Keratinocyte (primary cell): Measurements from ENCODE around the gene FMN1. TPM values are rescaled to one million over a fixed set of nuclear protein-coding genes. Genes with fewer than 3 reads are reported as not detected.

Experiments used
- DNase-seq: peaks from one replicate; pipeline ENCODE4 v3.0.0-alpha.2; 2011; ENCODE audit warnings: low read depth, missing footprints, low spot score
- FAIRE-seq: peaks from 2 replicates; lab custom pipeline; 2011; peaks lifted over from hg19 to GRCh38; lab: Jason Lieb, UNC
- H2AFZ ChIP-seq: 2 replicates; pipeline ENCODE4 v1.6.0; 2012; ENCODE audit warnings: low read length, control low read depth, inconsistent platforms; ENCODE audit not compliant: control insufficient read depth
- H3K27ac ChIP-seq: 2 replicates; pipeline ENCODE4 v1.5.1; 2011; ENCODE audit warnings: low read length; ENCODE audit not compliant: control insufficient read depth, insufficient read depth
- H3K27me3 ChIP-seq: 3 replicates; pipeline ENCODE4 v1.6.0; 2011; ENCODE audit warnings: low read length; ENCODE audit not compliant: control insufficient read depth, insufficient read depth; ENCODE audit errors: extremely low read depth
- H3K36me3 ChIP-seq, 2 experiments: 2 replicates in 1 of 2; 3 replicates in 1 of 2; pipeline ENCODE4 v1.5.1; 2011; ENCODE audit warnings: low read length in 2 of 2, mild to moderate bottlenecking in 1 of 2; ENCODE audit not compliant: control insufficient read depth in 2 of 2, insufficient read depth in 2 of 2; ENCODE audit errors: extremely low read depth in 1 of 2
- H3K4me1 ChIP-seq: 3 replicates; pipeline ENCODE4 v1.5.1; 2011; ENCODE audit warnings: low read length; ENCODE audit not compliant: control insufficient read depth, insufficient read depth; ENCODE audit errors: extremely low read depth
- H3K4me2 ChIP-seq: 3 replicates; pipeline ENCODE4 v1.6.0; 2011; ENCODE audit warnings: low read depth, low read length; ENCODE audit not compliant: control insufficient read depth, insufficient read depth; ENCODE audit errors: extremely low read depth
- H3K4me3 ChIP-seq, 3 experiments: fragments of 200-600 bp in 1 of 3; sonication (generic) in 1 of 3; 2 replicates in 2 of 3; 3 replicates in 1 of 3; pipeline ENCODE4 v1.5.1; 2011 to 2016; ENCODE audit warnings: low read length in 3 of 3, mild to moderate bottlenecking in 3 of 3, control low read depth in 2 of 3, inconsistent platforms in 1 of 3, low read depth in 1 of 3, mixed read lengths in 1 of 3, mixed run types in 1 of 3, moderate library complexity in 1 of 3; ENCODE audit not compliant: control insufficient read depth in 2 of 3, insufficient read depth in 2 of 3; ENCODE audit errors: extremely low read depth in 1 of 3
- H3K79me2 ChIP-seq: 2 replicates; pipeline ENCODE4 v1.6.0; 2012; ENCODE audit warnings: low read length; ENCODE audit not compliant: control insufficient read depth, insufficient read depth
- H3K9ac ChIP-seq: 3 replicates; pipeline ENCODE4 v1.6.0; 2011; ENCODE audit warnings: low read length; ENCODE audit not compliant: control insufficient read depth, insufficient read depth; ENCODE audit errors: extremely low read depth
- H3K9me1 ChIP-seq: 3 replicates; pipeline ENCODE4 v1.6.0; 2011; ENCODE audit warnings: low read length; ENCODE audit not compliant: control insufficient read depth, insufficient read depth; ENCODE audit errors: extremely low read depth
- H3K9me3 ChIP-seq: 2 replicates; pipeline ENCODE4 v1.5.1; 2012; ENCODE audit warnings: low read depth, low read length; ENCODE audit not compliant: control insufficient read depth
- H4K20me1 ChIP-seq: 3 replicates; pipeline ENCODE4 v1.6.0; 2011; ENCODE audit warnings: low read length; ENCODE audit not compliant: control insufficient read depth, insufficient read depth; ENCODE audit errors: extremely low read depth
- EZH2 ChIP-seq: IDR thresholded peaks from one replicate; pipeline ENCODE4 v1.6.1; 2012; ENCODE audit warnings: inconsistent platforms, mild to moderate bottlenecking, low read length, moderate library complexity
- dilution Hi-C: fragments of 300-500 bp; cut with MboI; formaldehyde crosslinking; loops from one replicate; pipeline ENCODE4 v1.7.0; 2020; ENCODE audit warnings: low sequenced_read_pairs; ENCODE audit not compliant: extremely low pct_ligation_motif_present
- polyA plus RNA-seq, 5 experiments: library from polyadenylated mRNA; depleted of rRNA in 3 of 5; stranded (reverse) in 3 of 5; stranded (forward) in 1 of 5; unstranded in 1 of 5; fragments of >200 nt; gene quantifications; 1 replicate in 1 of 5; 2 replicates in 3 of 5; 3 replicates in 1 of 5; pipeline versions ENCODE4 v1.2.1 to v1.2.3, GENCODE V29; 2011 to 2012; ENCODE audit warnings: missing spikeins in 2 of 5, low read depth in 1 of 5, low replicate concordance in 1 of 5
- TF ChIP-seq, protein P1 (sequence below), 3 experiments: IDR thresholded peaks in 1 of 3; conservative IDR thresholded peaks in 1 of 3; optimal IDR thresholded peaks in 1 of 3; 2 replicates in 2 of 3; 3 replicates in 1 of 3; pipeline versions ENCODE3 to v1.5.1; 2011; ENCODE audit warnings: low read length in 3 of 3, mild to moderate bottlenecking in 3 of 3, moderate library complexity in 2 of 3, control low read depth in 1 of 3, inconsistent platforms in 1 of 3; ENCODE audit not compliant: insufficient read depth in 2 of 3; ENCODE audit errors: extremely low read depth in 1 of 3

The FMN1 gene
- polyA plus RNA-seq, 1 donor (not counting 4 experiments of a cell fraction or from before 2014, with no cell fraction given): 0.71 TPM

DNA sequence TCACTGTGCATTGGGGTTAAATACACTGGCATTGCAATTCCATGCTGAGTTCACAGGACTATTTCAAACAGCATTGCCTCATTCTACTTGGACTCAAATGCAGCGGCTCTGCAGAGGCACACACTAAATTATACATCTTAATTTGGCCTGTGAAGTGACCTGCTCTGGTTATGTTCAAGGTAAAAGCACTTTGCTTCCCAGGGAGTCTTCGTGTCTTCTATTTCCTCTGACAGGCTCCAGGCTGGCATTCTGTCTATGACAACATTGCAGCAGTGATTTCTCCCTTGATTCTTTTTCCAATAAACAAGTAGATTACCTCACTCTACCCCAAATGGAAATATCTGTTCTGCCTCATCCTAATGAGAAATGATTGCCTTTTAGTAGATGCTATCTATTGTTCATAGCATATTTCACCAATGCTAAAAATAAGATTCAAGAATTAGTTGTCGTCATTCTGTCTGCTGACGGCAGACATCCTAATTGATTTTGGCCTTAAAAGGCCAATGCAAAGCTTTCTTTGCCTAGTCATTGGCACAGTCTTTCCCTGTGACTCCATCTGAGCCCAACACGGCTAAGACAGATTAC lies 33.8 kb downstream of the FMN1 start:
- no peaks in the 10 kb centered on the region for H3K27me3 ChIP-seq
- DNase-seq (no peak), FAIRE-seq (no peak)
- no peaks in the 10 kb centered on the region for H4K20me1 ChIP-seq
- no peak overlapping the region for H3K4me3 ChIP-seq
- H2AFZ ChIP-seq: no peak overlapping the region
- no peaks in the 10 kb centered on the region for H3K9me3 ChIP-seq
- TF ChIP-seq EZH2: no peak
- TF ChIP-seq, protein P1, sequence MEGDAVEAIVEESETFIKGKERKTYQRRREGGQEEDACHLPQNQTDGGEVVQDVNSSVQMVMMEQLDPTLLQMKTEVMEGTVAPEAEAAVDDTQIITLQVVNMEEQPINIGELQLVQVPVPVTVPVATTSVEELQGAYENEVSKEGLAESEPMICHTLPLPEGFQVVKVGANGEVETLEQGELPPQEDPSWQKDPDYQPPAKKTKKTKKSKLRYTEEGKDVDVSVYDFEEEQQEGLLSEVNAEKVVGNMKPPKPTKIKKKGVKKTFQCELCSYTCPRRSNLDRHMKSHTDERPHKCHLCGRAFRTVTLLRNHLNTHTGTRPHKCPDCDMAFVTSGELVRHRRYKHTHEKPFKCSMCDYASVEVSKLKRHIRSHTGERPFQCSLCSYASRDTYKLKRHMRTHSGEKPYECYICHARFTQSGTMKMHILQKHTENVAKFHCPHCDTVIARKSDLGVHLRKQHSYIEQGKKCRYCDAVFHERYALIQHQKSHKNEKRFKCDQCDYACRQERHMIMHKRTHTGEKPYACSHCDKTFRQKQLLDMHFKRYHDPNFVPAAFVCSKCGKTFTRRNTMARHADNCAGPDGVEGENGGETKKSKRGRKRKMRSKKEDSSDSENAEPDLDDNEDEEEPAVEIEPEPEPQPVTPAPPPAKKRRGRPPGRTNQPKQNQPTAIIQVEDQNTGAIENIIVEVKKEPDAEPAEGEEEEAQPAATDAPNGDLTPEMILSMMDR (optimal IDR thresholded peaks at IDR 0.05 in 1 of 3, IDR thresholded peaks at IDR 0.05 in 1 of 3, conservative IDR thresholded peaks at IDR 0.05 in 1 of 3; ENCODE audit: extremely low read depth in 1 of 3, insufficient read depth in 2 of 3, low read length in 3 of 3): no peak
- no peaks in the 10 kb centered on the region for H3K9me1 ChIP-seq
- no peaks in the 10 kb centered on the region for H3K79me2 ChIP-seq
- H3K36me3 ChIP-seq: no peaks in the 10 kb centered on the region
- no peak overlapping the region for H3K4me2 ChIP-seq
- no peak overlapping the region for H3K9ac ChIP-seq
- H3K27ac ChIP-seq: no peak overlapping the region
- dilution Hi-C loops: no loop called here
- H3K4me1 ChIP-seq: peaks cover 2% of the 10 kb centered on the region

DNA sequence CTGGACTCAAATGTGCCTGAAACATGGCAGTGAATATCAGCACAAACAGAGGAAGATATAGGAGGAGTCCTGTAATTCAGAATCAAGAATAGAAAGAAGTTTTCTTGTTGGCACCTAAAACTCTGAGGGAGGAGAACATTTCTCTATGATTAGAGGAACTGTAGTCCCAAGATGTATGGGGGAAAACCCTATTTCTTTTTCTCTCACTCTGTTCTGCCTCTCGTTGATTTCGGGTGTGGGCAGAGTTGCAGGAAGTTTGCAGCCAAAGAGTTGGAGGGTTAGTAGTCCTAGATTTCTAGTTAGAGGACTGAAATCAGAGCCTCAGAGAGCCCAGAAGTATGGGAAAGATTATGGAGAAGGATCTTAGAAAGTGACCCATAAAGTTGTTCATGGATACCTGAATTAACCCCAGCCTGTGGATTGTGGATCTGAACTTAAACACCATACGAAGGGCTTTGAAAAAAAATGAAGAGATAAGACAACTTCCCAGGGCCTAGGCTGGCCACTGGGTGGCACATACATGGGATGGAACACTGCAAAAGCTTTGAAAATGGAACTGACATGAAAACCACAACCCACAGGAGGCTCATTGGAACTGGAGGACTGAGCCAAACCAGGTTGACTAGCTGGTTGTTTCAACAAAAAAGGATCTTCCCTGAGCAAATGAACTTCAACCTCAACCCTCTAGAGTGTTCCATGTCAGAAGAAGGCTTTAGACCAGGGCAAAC lies 34.6 kb downstream of the FMN1 start:
- H4K20me1 ChIP-seq: no peaks in the 10 kb centered on the region
- H3K36me3 ChIP-seq: no peaks in the 10 kb centered on the region
- H2AFZ ChIP-seq: no peak overlapping the region
- no peak overlapping the region for H3K9ac ChIP-seq
- no peaks in the 10 kb centered on the region for H3K9me3 ChIP-seq
- H3K27ac ChIP-seq: no peak overlapping the region
- H3K4me1 ChIP-seq: peaks cover 2% of the 10 kb centered on the region
- H3K9me1 ChIP-seq: no peaks in the 10 kb centered on the region
- DNase-seq: no peak
- no peak for FAIRE-seq
- no peaks in the 10 kb centered on the region for H3K27me3 ChIP-seq
- dilution Hi-C loops: no loop called here
- TF ChIP-seq, protein P1 (optimal IDR thresholded peaks at IDR 0.05 in 1 of 3, IDR thresholded peaks at IDR 0.05 in 1 of 3, conservative IDR thresholded peaks at IDR 0.05 in 1 of 3; ENCODE audit: extremely low read depth in 1 of 3, insufficient read depth in 2 of 3, low read length in 3 of 3): peak in 2 of 3 experiments; percentile 7 to 25
- no peak for TF ChIP-seq EZH2
- H3K79me2 ChIP-seq: no peaks in the 10 kb centered on the region
- H3K4me3 ChIP-seq: no peak overlapping the region
- H3K4me2 ChIP-seq: no peak overlapping the region
